Chondrocyte (in vitro differentiated cells): ENCODE data around the gene GYPC. TPM values are rescaled to one million over a fixed set of nuclear protein-coding genes. Genes with fewer than 3 reads are reported as not detected.

Source experiments
- DNase-seq: peaks from one replicate; pipeline ENCODE4 v3.0.0; 2021; ENCODE audit warnings: mixed read lengths, low spot score
- H3K27ac Mint-ChIP-seq: one replicate; pipeline ENCODE4 v1.8.0; 2021; ENCODE audit warnings: mild to moderate bottlenecking, moderate library complexity, mixed read lengths; ENCODE audit not compliant: unreplicated experiment
- H3K27me3 Mint-ChIP-seq: 2 replicates; pipeline ENCODE4 v1.8.0; 2021; ENCODE audit warnings: low read depth, mixed read lengths
- H3K36me3 Mint-ChIP-seq: 2 replicates; pipeline ENCODE4 v1.8.0; 2021; ENCODE audit warnings: low read depth, mixed read lengths
- H3K4me1 Mint-ChIP-seq: 2 replicates; pipeline ENCODE4 v1.8.0; 2021; ENCODE audit warnings: low read depth, mild to moderate bottlenecking, mixed read lengths
- H3K4me3 Mint-ChIP-seq: one replicate; pipeline ENCODE4 v1.8.0; 2021; ENCODE audit warnings: mild to moderate bottlenecking, moderate library complexity, mixed read lengths; ENCODE audit not compliant: unreplicated experiment
- H3K9me3 Mint-ChIP-seq: 2 replicates; pipeline ENCODE4 v1.8.0; 2021; ENCODE audit warnings: low read depth, mixed read lengths
- total RNA-seq: library from RNA; stranded (reverse); gene quantifications from 3 replicates; pipeline ENCODE4 v1.2.1, GENCODE V29; 2021
- TF ChIP-seq, protein P1 (sequence below): fragments of 200-600 bp; sonication (generic); IDR thresholded peaks from 2 replicates; pipeline ENCODE4 v1.5.0; 2021; ENCODE audit warnings: antibody characterized with exemption, mild to moderate bottlenecking, moderate library complexity

Gene GYPC
- total RNA-seq, 1 donor from 2014 or later, result 46.4 TPM

DNA sequence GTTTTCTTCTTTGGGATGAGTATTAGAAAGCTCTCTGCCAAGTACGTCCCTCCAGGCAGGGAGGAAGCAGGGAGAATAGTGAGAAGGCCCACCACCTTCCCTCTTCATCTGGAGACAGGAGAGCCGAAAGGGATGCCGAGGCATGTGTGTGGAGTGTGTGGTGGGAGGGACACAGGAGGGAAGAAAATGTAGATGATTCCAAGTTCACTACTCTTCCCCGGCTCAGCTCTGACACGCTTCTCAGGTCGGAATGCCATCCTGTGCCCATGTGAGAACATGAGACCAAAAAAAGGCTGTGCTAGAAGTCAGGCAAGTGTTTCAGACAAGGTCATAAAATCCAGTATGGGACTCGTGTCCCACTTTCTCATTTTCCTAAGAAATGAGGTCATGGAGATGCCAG is 47.4 kb downstream of the GYPC start:
- TF ChIP-seq, protein P1, sequence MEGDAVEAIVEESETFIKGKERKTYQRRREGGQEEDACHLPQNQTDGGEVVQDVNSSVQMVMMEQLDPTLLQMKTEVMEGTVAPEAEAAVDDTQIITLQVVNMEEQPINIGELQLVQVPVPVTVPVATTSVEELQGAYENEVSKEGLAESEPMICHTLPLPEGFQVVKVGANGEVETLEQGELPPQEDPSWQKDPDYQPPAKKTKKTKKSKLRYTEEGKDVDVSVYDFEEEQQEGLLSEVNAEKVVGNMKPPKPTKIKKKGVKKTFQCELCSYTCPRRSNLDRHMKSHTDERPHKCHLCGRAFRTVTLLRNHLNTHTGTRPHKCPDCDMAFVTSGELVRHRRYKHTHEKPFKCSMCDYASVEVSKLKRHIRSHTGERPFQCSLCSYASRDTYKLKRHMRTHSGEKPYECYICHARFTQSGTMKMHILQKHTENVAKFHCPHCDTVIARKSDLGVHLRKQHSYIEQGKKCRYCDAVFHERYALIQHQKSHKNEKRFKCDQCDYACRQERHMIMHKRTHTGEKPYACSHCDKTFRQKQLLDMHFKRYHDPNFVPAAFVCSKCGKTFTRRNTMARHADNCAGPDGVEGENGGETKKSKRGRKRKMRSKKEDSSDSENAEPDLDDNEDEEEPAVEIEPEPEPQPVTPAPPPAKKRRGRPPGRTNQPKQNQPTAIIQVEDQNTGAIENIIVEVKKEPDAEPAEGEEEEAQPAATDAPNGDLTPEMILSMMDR, result no peak
- no peaks in the 10 kb centered on the region for H3K36me3 Mint-ChIP-seq

DNA sequence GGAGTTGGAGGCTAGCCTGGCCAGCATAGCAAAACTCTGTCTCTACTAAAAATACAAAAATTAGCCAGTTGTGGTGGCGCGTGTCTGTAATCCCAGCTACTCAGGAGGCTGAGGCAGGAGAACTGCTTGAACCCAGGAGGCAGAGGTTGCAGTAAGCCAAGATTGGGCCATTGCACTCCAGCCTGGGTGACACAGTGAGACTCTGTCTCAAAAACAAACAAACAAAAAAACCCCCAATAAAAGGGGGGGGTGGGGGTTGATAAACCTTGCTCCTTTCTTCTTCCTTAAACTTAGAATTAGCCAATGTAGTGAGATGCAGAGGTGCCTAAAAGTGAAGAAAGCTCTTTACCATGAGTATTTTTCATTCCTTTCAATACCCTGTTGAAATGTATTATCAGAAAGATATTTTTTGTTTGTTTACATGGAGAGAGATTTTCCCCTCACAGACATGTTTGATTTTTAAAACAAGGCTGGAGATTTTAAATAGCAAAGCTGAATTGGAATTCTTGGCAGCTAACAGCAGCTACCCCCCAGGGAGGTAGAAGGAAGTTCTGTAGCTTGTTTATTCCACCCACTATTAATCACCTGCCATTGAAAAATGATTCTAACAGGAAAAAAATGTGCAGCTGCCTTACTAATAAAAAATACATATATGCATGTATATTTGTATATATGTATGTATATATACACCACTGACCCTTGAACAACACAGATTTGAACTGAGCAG is 48.6 kb downstream of the GYPC start:
- Mint-ChIP-seq H3K27me3 (no peaks in the 10 kb centered on the region), H3K4me3 (no peak overlapping the region), H3K9me3 (peaks cover 6% of the 10 kb centered on the region), H3K36me3 (no peaks in the 10 kb centered on the region), H3K4me1 (peaks cover 15% of the 10 kb centered on the region), H3K27ac (no peak overlapping the region)
- no peak for DNase-seq
- TF ChIP-seq, protein P1, result no peak

More for the DNA sequence above, 47.4 kb downstream of the GYPC start:
- no peaks in the 10 kb centered on the region for H3K27me3 Mint-ChIP-seq
- H3K9me3 Mint-ChIP-seq, result peaks cover 6% of the 10 kb centered on the region
- no peak overlapping the region for H3K27ac Mint-ChIP-seq
- peaks cover 17% of the 10 kb centered on the region for H3K4me1 Mint-ChIP-seq
- DNase-seq, result no peak
- no peak overlapping the region for H3K4me3 Mint-ChIP-seq

DNA sequence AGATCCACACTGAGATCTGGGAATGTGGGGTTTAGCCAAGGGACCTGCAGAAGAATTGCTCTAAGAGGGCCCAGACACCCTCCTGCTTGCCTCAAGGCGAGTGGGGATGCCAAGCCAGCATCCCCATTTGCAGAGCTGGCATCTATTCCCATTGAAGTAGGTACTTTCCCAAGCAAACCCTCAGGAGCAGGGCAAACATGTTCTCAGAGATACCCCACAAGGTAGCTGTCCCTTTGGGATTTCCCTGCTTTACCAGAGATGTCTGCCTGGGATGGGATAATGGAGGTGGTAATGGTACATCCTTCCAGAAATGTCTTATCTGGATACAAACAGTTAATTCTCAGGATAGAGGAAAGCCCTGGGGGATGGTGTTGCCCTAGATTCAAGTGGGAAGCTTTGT is 51.2 kb downstream of the GYPC start:
- H3K4me3 Mint-ChIP-seq, result no peak overlapping the region
- TF ChIP-seq, protein P1, result no peak
- no peak overlapping the region for H3K27ac Mint-ChIP-seq
- peaks cover 4% of the 10 kb centered on the region for H3K9me3 Mint-ChIP-seq
- peaks cover 3% of the 10 kb centered on the region for H3K4me1 Mint-ChIP-seq
- H3K27me3 Mint-ChIP-seq, result peaks cover 4% of the 10 kb centered on the region
- no peaks in the 10 kb centered on the region for H3K36me3 Mint-ChIP-seq
- no peak for DNase-seq

DNA sequence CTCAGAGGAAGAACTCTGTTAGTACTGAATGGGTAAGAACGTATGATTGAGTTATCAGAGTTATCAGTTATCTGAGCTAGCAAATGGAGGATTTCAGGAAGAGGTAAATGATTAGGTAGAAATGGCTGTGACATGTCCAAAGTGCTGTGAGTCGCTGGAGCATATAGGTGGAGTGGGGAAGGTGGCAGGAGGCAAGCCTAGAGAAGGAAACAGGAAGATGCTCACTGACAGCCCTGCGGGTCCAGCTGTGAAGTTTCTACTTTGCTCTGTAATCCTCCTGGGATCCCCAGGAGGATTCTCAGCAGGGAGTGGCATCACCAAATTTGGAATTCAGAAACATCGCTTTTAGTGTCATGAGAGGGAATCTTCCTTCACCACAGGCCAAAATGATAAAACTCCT is 52.0 kb downstream of the GYPC start:
- Mint-ChIP-seq H3K4me1 (peaks cover 3% of the 10 kb centered on the region), H3K9me3 (peaks cover 4% of the 10 kb centered on the region), H3K4me3 (no peak overlapping the region), H3K27me3 (peaks cover 4% of the 10 kb centered on the region), H3K27ac (no peak overlapping the region), H3K36me3 (no peaks in the 10 kb centered on the region)
- TF ChIP-seq, protein P1, result no peak
- DNase-seq, result no peak

DNA sequence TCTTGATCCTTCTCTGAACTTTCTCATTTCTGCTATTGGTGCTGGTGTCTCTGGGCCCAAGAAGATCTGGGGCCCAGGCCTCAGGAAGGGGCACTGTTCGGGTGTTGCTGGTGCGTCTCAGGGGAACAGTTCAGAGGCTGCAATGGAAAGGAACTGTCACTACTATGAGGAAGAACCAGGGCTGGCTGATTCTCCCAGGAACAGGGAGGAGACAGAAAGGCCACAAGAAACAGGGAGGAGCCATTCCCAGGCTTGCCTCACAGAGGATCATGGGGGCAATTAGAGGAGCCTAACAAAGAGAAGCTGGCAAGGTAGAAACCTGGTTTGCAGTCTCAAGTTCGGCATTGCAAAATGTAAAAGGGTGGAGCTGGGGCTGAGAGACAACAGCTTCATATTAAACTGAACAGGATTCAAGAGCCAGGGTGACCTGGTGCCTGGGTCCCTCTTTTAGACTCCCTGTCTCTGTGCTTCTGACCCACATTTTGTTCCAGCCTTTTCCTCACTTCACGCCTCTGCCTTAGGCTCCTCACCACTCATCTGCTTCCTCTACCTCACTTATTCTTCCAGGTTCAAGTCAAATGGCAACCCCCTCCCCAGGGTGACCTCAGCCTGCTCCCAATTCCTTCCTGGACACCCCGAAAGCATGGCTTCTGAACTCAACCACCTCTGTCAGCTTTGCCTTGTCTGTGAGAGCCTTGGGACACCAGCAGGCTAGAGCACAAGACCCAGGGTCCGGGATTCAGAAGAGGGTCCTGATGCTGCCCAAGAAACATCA is 58.4 kb downstream of the GYPC start:
- H3K9me3 Mint-ChIP-seq, result peaks cover 4% of the 10 kb centered on the region
- TF ChIP-seq, protein P1, result no peak
- H3K4me1 Mint-ChIP-seq, result no peaks in the 10 kb centered on the region
- H3K27me3 Mint-ChIP-seq, result peaks cover 11% of the 10 kb centered on the region
- H3K27ac Mint-ChIP-seq, result no peak overlapping the region
- H3K36me3 Mint-ChIP-seq, result no peaks in the 10 kb centered on the region
- H3K4me3 Mint-ChIP-seq, result no peak overlapping the region
- DNase-seq, result no peak
